Skeletal muscle satellite cell (primary cell): Measurements from ENCODE around the gene VWA3B.
A peak's percentile ranks its signal among the peaks of the same experiment; 100 is the strongest.
"Not testable (repeated sequence)": the region's sequence is repeated elsewhere in the genome, so short reads cannot be mapped to it uniquely, and the experiment has no call there.

Source experiments
- H3K27me3 ChIP-seq: 2 replicates; pipeline ENCODE4 v1.7.0; 2013; ENCODE audit warnings: low read length; ENCODE audit not compliant: control insufficient read depth, insufficient read depth
- H3K36me3 ChIP-seq: 2 replicates; pipeline ENCODE4 v1.7.0; 2013; ENCODE audit warnings: mild to moderate bottlenecking, control low read depth, low read length; ENCODE audit not compliant: insufficient read depth
- H3K4me1 ChIP-seq: 2 replicates; pipeline ENCODE4 v1.7.0; 2013; ENCODE audit warnings: low read length; ENCODE audit not compliant: control insufficient read depth, insufficient read depth
- H3K4me2 ChIP-seq: 2 replicates; pipeline ENCODE4 v1.7.0; 2013; ENCODE audit warnings: mild to moderate bottlenecking, low read length
- H3K4me3 ChIP-seq: 2 replicates; pipeline ENCODE4 v1.7.0; 2013; ENCODE audit warnings: low read length
- H3K9ac ChIP-seq: 2 replicates; pipeline ENCODE4 v1.7.0; 2013; ENCODE audit warnings: mild to moderate bottlenecking, low read depth, low read length, moderate library complexity
- H3K9me3 ChIP-seq: replicated peaks from 2 replicates; pipeline ENCODE4 v1.7.0; 2013; ENCODE audit warnings: mild to moderate bottlenecking, control low read depth, low read length

The VWA3B gene

DNA sequence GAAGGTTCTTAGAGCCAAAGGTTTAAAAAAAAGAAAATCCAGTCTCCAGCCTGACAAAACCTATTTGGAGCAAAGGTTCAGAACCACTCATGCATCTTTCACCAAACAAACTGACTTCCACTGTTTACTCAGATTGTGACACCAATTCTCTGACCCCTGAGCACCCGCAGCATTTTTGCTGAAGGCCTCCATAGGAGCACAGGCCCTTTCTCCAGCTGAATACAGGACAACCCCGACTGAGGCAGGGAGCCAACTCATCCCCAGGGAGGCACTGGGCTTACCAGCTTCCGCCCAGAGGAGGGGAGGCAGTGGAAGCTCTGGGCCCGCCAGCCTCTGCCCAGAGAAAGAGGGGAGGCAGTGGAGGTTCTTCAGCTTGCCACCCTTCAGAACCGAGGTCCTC lies 208.3 kb downstream of the VWA3B start:
- Histone ChIP-seq H3K4me1 (no peaks in the 10 kb centered on the region), H3K4me3 (no peak overlapping the region), H3K9me3 (no peaks in the 10 kb centered on the region), H3K4me2 (no peak overlapping the region), H3K27me3 (peaks cover 21% of the 10 kb centered on the region), H3K36me3 (no peaks in the 10 kb centered on the region), H3K9ac (no peak overlapping the region)

DNA sequence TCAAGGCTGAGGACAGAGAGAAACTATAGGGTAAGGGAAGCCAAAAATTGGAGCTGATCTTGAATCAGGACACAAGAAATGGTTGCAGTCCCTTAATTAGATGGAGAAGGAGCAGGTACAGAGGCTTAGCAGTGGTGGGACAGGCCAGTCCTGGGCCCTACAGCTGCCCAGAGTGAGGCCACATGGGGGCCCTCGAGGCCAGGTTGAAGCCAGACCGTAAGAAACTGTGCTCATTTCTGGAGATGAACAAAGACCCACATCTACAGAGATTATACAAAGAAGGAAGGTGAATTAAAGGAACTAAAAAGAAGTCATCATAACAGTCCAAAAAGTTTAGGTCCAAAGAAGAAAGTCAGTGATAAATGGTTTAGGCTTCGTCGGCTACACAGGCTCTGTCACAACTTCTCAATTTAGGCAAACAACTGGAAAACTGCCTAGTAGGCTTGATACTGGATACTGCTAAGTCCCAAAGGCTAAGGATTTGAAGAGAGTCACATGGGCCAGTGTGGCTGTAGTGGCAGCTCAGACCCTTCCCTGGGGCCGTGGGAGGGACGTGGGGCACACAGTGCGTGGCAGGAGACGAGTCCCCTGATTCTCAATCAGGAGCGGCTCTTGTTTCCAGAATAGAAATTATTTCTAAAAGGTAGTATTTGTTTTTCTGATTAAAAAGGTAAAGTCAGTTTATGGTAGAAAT lies 208.9 kb downstream of the VWA3B start:
- Histone ChIP-seq H3K9ac (no peak overlapping the region), H3K4me1 (no peaks in the 10 kb centered on the region), H3K4me2 (no peak overlapping the region), H3K9me3 (no peaks in the 10 kb centered on the region), H3K4me3 (no peak overlapping the region), H3K36me3 (no peaks in the 10 kb centered on the region), H3K27me3 (peaks cover 21% of the 10 kb centered on the region)

DNA sequence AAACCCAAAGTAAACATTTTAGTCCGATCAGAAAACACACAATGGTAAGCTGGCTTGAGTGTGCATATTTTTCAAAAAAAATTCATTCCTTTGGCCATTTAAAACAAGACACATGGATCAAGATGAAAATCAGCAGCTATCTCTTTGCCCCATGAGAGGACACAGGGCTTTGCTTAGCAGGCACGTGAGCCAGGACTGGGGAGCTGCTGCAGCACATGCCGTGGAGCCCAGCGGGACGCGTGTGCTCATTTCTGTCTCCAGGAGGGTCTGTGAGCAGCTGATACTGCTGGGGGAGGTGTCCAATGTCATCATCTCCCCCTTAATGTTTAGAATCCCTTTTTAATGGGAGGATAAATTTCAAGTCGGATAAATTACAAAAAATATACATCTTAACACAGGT lies 209.5 kb downstream of the VWA3B start:
- Histone ChIP-seq H3K27me3 (peaks cover 21% of the 10 kb centered on the region), H3K9me3 (no peaks in the 10 kb centered on the region), H3K4me2 (no peak overlapping the region), H3K4me1 (no peaks in the 10 kb centered on the region), H3K4me3 (no peak overlapping the region), H3K36me3 (no peaks in the 10 kb centered on the region), H3K9ac (no peak overlapping the region)

DNA sequence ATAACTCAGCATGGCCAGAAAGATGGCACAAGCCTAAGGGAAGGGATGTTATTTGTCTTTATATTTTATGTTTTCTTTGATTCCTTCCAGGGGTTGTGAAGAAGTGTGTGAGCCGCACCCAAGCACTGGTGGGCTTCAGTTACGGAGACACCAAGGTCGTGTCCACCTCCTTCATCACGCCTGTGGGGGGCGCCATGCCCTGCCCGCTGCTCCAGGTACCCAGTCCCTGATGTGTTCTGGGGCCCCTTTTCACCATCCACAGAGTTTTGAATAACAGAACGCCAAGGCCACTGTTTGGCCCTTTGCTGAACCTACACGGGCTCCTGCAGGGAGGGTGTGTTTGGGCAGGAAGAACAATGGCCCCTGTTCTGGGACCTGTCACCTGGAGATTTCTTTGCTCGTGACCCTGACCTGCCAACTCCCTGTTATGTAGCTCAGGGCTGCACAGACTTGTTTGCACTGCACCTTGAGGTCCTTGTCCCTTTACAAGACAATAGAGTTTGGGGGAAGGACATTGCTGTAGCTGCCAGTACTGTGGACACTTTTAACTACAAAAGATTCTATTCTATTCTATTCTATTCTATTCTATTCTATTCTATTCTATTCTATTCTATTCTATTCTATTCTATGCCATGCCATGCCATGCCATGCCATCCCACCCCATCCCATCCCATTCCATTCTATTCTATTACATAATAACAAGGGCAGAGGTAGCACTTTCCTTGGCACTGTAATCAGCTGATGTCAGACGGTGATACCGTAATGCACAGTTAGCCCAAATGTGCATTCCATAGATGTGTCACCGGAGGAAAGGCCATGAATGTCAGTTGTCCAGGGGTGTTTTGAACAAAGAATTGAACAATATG lies 211.1 kb downstream of the VWA3B start:
- no peaks in the 10 kb centered on the region for H3K36me3 ChIP-seq
- H3K9ac ChIP-seq: no peak overlapping the region
- H3K4me2 ChIP-seq: no peak overlapping the region
- no peaks in the 10 kb centered on the region for H3K9me3 ChIP-seq
- H3K4me1 ChIP-seq: no peaks in the 10 kb centered on the region
- peaks cover 21% of the 10 kb centered on the region for H3K27me3 ChIP-seq
- no peak overlapping the region for H3K4me3 ChIP-seq

- Histone ChIP-seq H3K4me1 (no peaks in the 10 kb centered on the region), H3K4me2 (no peak overlapping the region), H3K4me3 (no peak overlapping the region), H3K9ac (no peak overlapping the region), H3K9me3 (no peaks in the 10 kb centered on the region), H3K36me3 (no peaks in the 10 kb centered on the region), H3K27me3 (peaks cover 21% of the 10 kb centered on the region)
Observed at GRCh38 chr2:98298683-98299164, 211.8 kb downstream of the VWA3B start.

- Histone ChIP-seq H3K4me1 (no peaks in the 10 kb centered on the region), H3K9ac (no peak overlapping the region), H3K27me3 (peaks cover 21% of the 10 kb centered on the region), H3K4me3 (no peak overlapping the region), H3K4me2 (no peak overlapping the region), H3K36me3 (no peaks in the 10 kb centered on the region), H3K9me3 (no peaks in the 10 kb centered on the region)
Observed at GRCh38 chr2:98299211-98299905, 212.4 kb downstream of the VWA3B start.

DNA sequence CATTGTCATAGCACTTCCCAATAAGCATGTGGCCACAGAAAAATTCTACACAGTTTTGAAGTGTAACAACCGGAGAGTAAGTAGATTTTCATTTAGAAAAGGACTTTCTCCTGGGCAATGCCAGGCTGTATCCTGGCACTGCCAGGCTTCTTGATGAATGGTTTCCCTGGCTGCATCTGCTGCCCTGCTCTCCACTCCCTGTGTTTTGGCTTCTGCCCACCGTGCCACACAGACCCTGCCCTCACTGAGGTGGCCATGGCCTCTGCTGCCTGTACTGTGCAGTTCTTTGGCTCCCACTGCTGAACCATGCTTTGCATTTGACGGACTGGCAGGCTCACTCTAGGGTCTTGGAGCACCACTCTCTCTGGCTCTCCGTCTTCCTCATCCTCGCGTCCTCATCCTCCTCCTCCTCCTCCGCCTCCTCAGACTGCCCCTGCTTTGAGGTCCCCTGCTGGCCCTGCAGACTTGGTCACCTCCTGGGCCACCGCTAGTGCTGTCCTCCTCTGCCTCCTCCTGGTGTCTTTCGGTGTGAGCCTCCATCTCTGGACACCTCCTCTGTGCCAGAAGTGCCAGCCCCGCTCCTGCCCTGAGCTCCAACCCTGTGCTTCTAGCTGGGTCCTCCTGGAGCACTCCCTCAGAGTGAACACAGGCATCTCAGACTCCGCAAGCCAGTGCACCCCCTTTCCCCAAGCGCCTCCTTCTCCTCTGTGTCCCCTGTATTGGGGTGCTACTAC lies 213.3 kb downstream of the VWA3B start:
- H3K9ac ChIP-seq: no peak overlapping the region
- no peaks in the 10 kb centered on the region for H3K4me1 ChIP-seq
- H3K9me3 ChIP-seq: no peaks in the 10 kb centered on the region
- H3K4me3 ChIP-seq: no peak overlapping the region
- H3K27me3 ChIP-seq: peaks cover 21% of the 10 kb centered on the region
- H3K4me2 ChIP-seq: no peak overlapping the region
- no peaks in the 10 kb centered on the region for H3K36me3 ChIP-seq

GRCh38 chr2:98301469-98301868 lies 214.5 kb downstream of the VWA3B start:
- Histone ChIP-seq H3K36me3 (no peaks in the 10 kb centered on the region), H3K9ac (no peak overlapping the region), H3K4me1 (no peaks in the 10 kb centered on the region), H3K9me3 (no peaks in the 10 kb centered on the region), H3K4me3 (no peak overlapping the region), H3K4me2 (no peak overlapping the region), H3K27me3 (peaks cover 17% of the 10 kb centered on the region)

DNA sequence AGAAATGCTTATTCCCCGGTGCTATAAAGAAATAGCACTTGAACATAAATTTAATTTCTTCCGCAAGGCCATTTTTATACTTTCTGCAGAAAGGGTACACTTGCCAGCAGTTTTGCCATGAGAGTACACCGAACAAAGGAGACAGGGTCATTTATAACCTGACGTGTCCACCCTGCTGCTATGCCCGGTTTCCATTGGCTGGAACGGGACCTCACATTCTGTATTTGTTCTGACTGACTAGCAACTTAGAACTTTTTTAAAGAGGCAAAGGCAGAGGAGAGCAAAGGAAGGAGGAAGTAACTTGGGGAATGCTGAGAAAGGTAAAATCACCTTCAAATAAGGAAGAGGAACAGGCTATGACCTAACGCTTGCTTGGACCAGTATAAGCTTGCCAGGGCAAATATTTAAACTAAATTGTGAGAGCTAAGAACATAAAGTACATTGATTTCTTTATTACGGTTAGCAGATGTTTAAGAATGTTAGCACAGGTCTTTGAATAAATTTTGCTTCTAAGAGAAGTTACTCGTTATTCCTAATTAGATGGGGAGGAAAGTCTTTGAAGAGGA lies 220.2 kb downstream of the VWA3B start:
- not testable (repeated sequence) for H3K4me2 ChIP-seq, H3K9me3 ChIP-seq, H3K27me3 ChIP-seq, H3K4me1 ChIP-seq, H3K4me3 ChIP-seq, H3K36me3 ChIP-seq, H3K9ac ChIP-seq

GRCh38 chr2:98308068-98308467 lies 221.1 kb downstream of the VWA3B start:
- Histone ChIP-seq H3K9me3 (no peaks in the 10 kb centered on the region), H3K9ac (no peak overlapping the region), H3K27me3 (no peaks in the 10 kb centered on the region), H3K4me1 (no peaks in the 10 kb centered on the region), H3K4me2 (peak overlapping the region; percentile 55), H3K36me3 (no peaks in the 10 kb centered on the region), H3K4me3 (peak overlapping the region; percentile 54)

DNA sequence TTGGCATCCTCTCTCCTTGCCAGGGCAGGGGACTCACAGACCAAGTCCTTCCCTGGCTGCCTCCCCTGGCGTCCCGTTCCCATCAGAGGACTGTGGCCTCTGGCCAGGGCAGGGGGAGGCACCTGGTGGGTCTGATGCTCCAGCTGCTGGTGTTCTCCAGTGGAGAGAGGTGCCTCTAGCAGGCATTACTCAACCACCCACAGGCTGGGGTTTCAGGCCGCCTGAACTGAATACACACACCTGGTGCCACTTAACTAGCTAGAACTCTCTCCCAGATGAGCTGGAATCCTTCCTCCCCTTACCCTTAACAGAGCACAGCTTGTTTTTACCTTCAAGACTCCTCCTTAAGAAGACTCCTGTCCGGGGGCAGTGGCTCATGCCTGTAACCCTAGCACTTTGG lies 221.6 kb downstream of the VWA3B start:
- Histone ChIP-seq H3K4me2 (peak overlapping the region; percentile 55), H3K36me3 (no peaks in the 10 kb centered on the region), H3K27me3 (no peaks in the 10 kb centered on the region), H3K9ac (no peak overlapping the region), H3K4me3 (no peak overlapping the region), H3K4me1 (no peaks in the 10 kb centered on the region), H3K9me3 (no peaks in the 10 kb centered on the region)
